Endothelial cell of umbilical vein (primary cell): ENCODE measurements around the gene BEX3. TPM values are rescaled to one million over a fixed set of nuclear protein-coding genes. Genes with fewer than 3 reads are reported as not detected.

Source experiments
- BruUV-seq: library from RNA; stranded (reverse); fragments of 400-500 nt; replicated peaks from 2 replicates; lab custom pipeline; 2021; lab: Mats Ljungman, UMichigan
- CTCF ChIA-PET: fragments of 300-600, 350-600 bp; sonication (Branson Sonifier 250); formaldehyde crosslinking; loops from one replicate; lab custom pipeline; 2021; ENCODE audit warnings: antibody characterized with exemption, inconsistent platforms; lab: Charles Lee
- POLR2A ChIA-PET: fragments of 300-600, 350-600 bp; sonication (Branson Sonifier 250); formaldehyde crosslinking; loops from one replicate; lab custom pipeline; 2021; ENCODE audit warnings: antibody characterized with exemption, inconsistent platforms; lab: Charles Lee
- DNase-seq: peaks from one replicate; pipeline ENCODE4 v3.0.0-alpha.2; 2011; ENCODE audit warnings: low read depth, low spot score
- FAIRE-seq: peaks from 2 replicates; lab custom pipeline; 2011; peaks lifted over from hg19 to GRCh38; lab: Jason Lieb, UNC
- H2AFZ ChIP-seq: 2 replicates; pipeline ENCODE4 v1.6.0; 2012; ENCODE audit warnings: low read depth, low read length, control low read depth, inconsistent platforms
- H3K27ac ChIP-seq: 2 replicates; pipeline ENCODE4 v1.5.1; 2011; ENCODE audit warnings: low read depth, mild to moderate bottlenecking, control low read depth, low read length, moderate library complexity; ENCODE audit not compliant: insufficient read depth
- H3K27me3 ChIP-seq, 2 experiments: 2 replicates each; pipeline versions ENCODE4 v1.6.0 to v1.6.1; 2011; ENCODE audit warnings: low read length in 2 of 2, mixed read lengths in 1 of 2; ENCODE audit not compliant: control insufficient read depth in 2 of 2, insufficient read depth in 2 of 2
- H3K36me3 ChIP-seq, 2 experiments: 2 replicates in 1 of 2; 3 replicates in 1 of 2; pipeline ENCODE4 v1.5.1; 2011; ENCODE audit warnings: low read length in 2 of 2, mild to moderate bottlenecking in 1 of 2, moderate library complexity in 1 of 2; ENCODE audit not compliant: control insufficient read depth in 2 of 2, insufficient read depth in 2 of 2; ENCODE audit errors: extremely low read depth in 1 of 2
- H3K4me1 ChIP-seq: 3 replicates; pipeline ENCODE4 v1.5.1; 2011; ENCODE audit warnings: mild to moderate bottlenecking, low read length; ENCODE audit not compliant: control insufficient read depth, insufficient read depth; ENCODE audit errors: extremely low read depth
- H3K4me2 ChIP-seq: 2 replicates; pipeline ENCODE4 v1.6.1; 2011; ENCODE audit warnings: low read length, control low read depth, mixed read lengths; ENCODE audit not compliant: insufficient read depth
- H3K4me3 ChIP-seq, 3 experiments: fragments of 200-600 bp in 1 of 3; sonication (generic), shearing (Covaris generic) in 1 of 3; replicated peaks in 1 of 3; 2 replicates each; pipeline ENCODE4 v1.5.1; 2011 to 2016; ENCODE audit warnings: control low read depth in 3 of 3, low read length in 3 of 3, mild to moderate bottlenecking in 2 of 3, inconsistent platforms in 1 of 3, low read depth in 1 of 3, moderate library complexity in 1 of 3; ENCODE audit not compliant: insufficient read depth in 1 of 3
- H3K79me2 ChIP-seq: 2 replicates; pipeline ENCODE4 v1.6.0; 2012; ENCODE audit warnings: low read length, inconsistent platforms; ENCODE audit not compliant: control insufficient read depth, insufficient read depth
- H3K9ac ChIP-seq: replicated peaks from 2 replicates; pipeline ENCODE3; 2011; ENCODE audit warnings: low read length, control low read depth; ENCODE audit not compliant: insufficient read depth; ENCODE audit errors: extremely low read depth
- H3K9me1 ChIP-seq: replicated peaks from 3 replicates; pipeline ENCODE4 v1.6.0; 2011; ENCODE audit warnings: mild to moderate bottlenecking, low read length; ENCODE audit not compliant: control insufficient read depth, insufficient read depth; ENCODE audit errors: extremely low read depth
- H3K9me3 ChIP-seq: replicated peaks from 2 replicates; pipeline ENCODE4 v1.5.1; 2012; ENCODE audit warnings: low read length, inconsistent platforms; ENCODE audit not compliant: control insufficient read depth, insufficient read depth
- H4K20me1 ChIP-seq: replicated peaks from 2 replicates; pipeline ENCODE3; 2011; ENCODE audit warnings: mild to moderate bottlenecking, low read length; ENCODE audit not compliant: control insufficient read depth, insufficient read depth; ENCODE audit errors: extremely low read depth
- EZH2 ChIP-seq: IDR thresholded peaks from 2 replicates; pipeline ENCODE4 v1.6.1; 2012; ENCODE audit warnings: borderline replicate concordance, low read depth, mild to moderate bottlenecking, moderate library complexity, low read length, inconsistent platforms; ENCODE audit not compliant: severe bottlenecking
- FOS ChIP-seq: IDR thresholded peaks from 2 replicates; pipeline ENCODE4 v1.6.1; 2011; ENCODE audit warnings: mild to moderate bottlenecking, low read length, moderate library complexity, borderline replicate concordance; ENCODE audit not compliant: insufficient read depth
- GATA2 ChIP-seq: IDR thresholded peaks from 2 replicates; pipeline ENCODE4 v1.7.0; 2011; ENCODE audit warnings: low read depth, mild to moderate bottlenecking, moderate library complexity, mixed read lengths, low read length; ENCODE audit not compliant: insufficient read length, insufficient read depth
- JUN ChIP-seq: IDR thresholded peaks from 2 replicates; pipeline ENCODE4 v1.6.1; 2011; ENCODE audit warnings: borderline replicate concordance, low read depth; ENCODE audit not compliant: insufficient read length, insufficient read depth
- MAX ChIP-seq: IDR thresholded peaks from 2 replicates; pipeline ENCODE4 v1.6.1; 2011; ENCODE audit not compliant: insufficient read depth, insufficient read length
- MYC ChIP-seq: IDR thresholded peaks from one replicate; pipeline ENCODE4 v1.6.1; 2011; ENCODE audit warnings: mild to moderate bottlenecking, low read depth, low read length
- POLR2A ChIP-seq: IDR thresholded peaks from 2 replicates; pipeline ENCODE4 v1.6.1; 2012; ENCODE audit warnings: low read depth, mild to moderate bottlenecking, control low read depth, low read length
- POLR2AphosphoS5 ChIP-seq: IDR thresholded peaks from 2 replicates; pipeline ENCODE4 v1.6.1; 2012; ENCODE audit warnings: low read depth, mild to moderate bottlenecking, control low read depth, low read length, moderate library complexity; ENCODE audit not compliant: insufficient read depth
- dilution Hi-C: fragments of 300-500 bp; cut with MboI; formaldehyde crosslinking; loops from one replicate; pipeline ENCODE4 v1.15.0; 2019; ENCODE audit warnings: low sequenced_read_pairs; ENCODE audit not compliant: extremely low pct_ligation_motif_present
- intact Hi-C: fragments of 100-400 bp; cut with micrococcal nuclease; formaldehyde crosslinking; loops from one replicate; pipeline ENCODE4 v1.10.0; 2022
- polyA plus RNA-seq, 4 experiments: library from polyadenylated mRNA; depleted of rRNA in 3 of 4; stranded (reverse) in 3 of 4; unstranded in 1 of 4; fragments of >200 nt; gene quantifications; 2 replicates each; pipeline versions ENCODE4 v1.2.1 to v1.2.3, GENCODE V29; 2011 to 2012; ENCODE audit warnings: missing spikeins in 1 of 4
- total RNA-seq: library from RNA; stranded (reverse); gene quantifications from 2 replicates; pipeline ENCODE4 v1.2.3, GENCODE V29; 2021
- TF ChIP-seq, protein P1 (sequence below), 2 donors: IDR thresholded peaks; 1 replicate in 1 of 2; 2 replicates in 1 of 2; pipeline ENCODE4 v1.5.1; 2011; ENCODE audit warnings: low read length in 2 of 2, mild to moderate bottlenecking in 2 of 2, moderate library complexity in 2 of 2, control low read depth in 1 of 2, inconsistent platforms in 1 of 2, low read depth in 1 of 2; ENCODE audit not compliant: insufficient read depth in 1 of 2; ENCODE audit errors: extremely low read depth in 1 of 2

The BEX3 gene
- total and polyA plus RNA-seq, 2 donors (not counting 3 experiments of a cell fraction or from before 2014, with no cell fraction given), result 227 to 332 TPM

- dilution Hi-C loops (no loop called here), intact Hi-C loops (loop anchor here (1.0 kb wide), 3 partner anchors 21 to 66 kb away; no protein-coding TSS in a partner anchor)
- Histone ChIP-seq H3K4me3 (no peak overlapping the region), H3K79me2 (no peaks in the 10 kb centered on the region), H3K4me1 (peaks cover 30% of the 10 kb centered on the region), H3K27ac (peak overlapping the region; percentile 92), H3K9me1 (no peaks in the 10 kb centered on the region), H3K36me3 (no peaks in the 10 kb centered on the region), H3K4me2 (peak overlapping the region; percentile 38), H2AFZ (no peak overlapping the region), H3K9ac (peak overlapping the region; percentile 19), H3K9me3 (no peaks in the 10 kb centered on the region), H3K27me3 (no peaks in the 10 kb centered on the region), H4K20me1 (no peaks in the 10 kb centered on the region)
- FAIRE-seq (peak; percentile 85), DNase-seq (peak; percentile 73)
- BruUV-seq, result no TSS peak
- ChIA-PET CTCF (interaction anchor here (0.8 to 1.1 kb wide), 3 partner anchors 19 to 187 kb away, joined by 3 read pairs; no protein-coding TSS in a partner anchor), POLR2A (interaction anchor here (0.7 kb wide), 1 partner anchor 24 kb away, joined by 5 read pairs; no protein-coding TSS in a partner anchor)
- TF ChIP-seq JUN, result peak; percentile 71
- TF ChIP-seq, protein P1, sequence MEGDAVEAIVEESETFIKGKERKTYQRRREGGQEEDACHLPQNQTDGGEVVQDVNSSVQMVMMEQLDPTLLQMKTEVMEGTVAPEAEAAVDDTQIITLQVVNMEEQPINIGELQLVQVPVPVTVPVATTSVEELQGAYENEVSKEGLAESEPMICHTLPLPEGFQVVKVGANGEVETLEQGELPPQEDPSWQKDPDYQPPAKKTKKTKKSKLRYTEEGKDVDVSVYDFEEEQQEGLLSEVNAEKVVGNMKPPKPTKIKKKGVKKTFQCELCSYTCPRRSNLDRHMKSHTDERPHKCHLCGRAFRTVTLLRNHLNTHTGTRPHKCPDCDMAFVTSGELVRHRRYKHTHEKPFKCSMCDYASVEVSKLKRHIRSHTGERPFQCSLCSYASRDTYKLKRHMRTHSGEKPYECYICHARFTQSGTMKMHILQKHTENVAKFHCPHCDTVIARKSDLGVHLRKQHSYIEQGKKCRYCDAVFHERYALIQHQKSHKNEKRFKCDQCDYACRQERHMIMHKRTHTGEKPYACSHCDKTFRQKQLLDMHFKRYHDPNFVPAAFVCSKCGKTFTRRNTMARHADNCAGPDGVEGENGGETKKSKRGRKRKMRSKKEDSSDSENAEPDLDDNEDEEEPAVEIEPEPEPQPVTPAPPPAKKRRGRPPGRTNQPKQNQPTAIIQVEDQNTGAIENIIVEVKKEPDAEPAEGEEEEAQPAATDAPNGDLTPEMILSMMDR (IDR thresholded peaks at IDR 0.05; ENCODE audit: extremely low read depth in 1 of 2, insufficient read depth in 1 of 2, low read depth in 1 of 2, low read length in 2 of 2), result no peak
- peak; percentile 19 for TF ChIP-seq POLR2AphosphoS5
- TF ChIP-seq EZH2, result no peak
- peak; percentile 63 for TF ChIP-seq FOS
- TF ChIP-seq MYC, result no peak
- no peak for TF ChIP-seq POLR2A
- TF ChIP-seq GATA2, result no peak
- TF ChIP-seq MAX, result no peak
These were observed 22.1 kb downstream of the BEX3 start for GRCh38 chrX:103398421-103398864.
